T-helper 22 cell (primary cell): ENCODE measurements around the gene LGALS4.
"Not testable (repeated sequence)": the region's sequence is repeated elsewhere in the genome, so short reads cannot be mapped to it uniquely, and the experiment has no call there.

ENCODE experiments used
- DNase-seq: peaks from one replicate; pipeline ENCODE4 v3.0.0-alpha.2; 2020; ENCODE audit warnings: low read depth

The LGALS4 gene

DNA sequence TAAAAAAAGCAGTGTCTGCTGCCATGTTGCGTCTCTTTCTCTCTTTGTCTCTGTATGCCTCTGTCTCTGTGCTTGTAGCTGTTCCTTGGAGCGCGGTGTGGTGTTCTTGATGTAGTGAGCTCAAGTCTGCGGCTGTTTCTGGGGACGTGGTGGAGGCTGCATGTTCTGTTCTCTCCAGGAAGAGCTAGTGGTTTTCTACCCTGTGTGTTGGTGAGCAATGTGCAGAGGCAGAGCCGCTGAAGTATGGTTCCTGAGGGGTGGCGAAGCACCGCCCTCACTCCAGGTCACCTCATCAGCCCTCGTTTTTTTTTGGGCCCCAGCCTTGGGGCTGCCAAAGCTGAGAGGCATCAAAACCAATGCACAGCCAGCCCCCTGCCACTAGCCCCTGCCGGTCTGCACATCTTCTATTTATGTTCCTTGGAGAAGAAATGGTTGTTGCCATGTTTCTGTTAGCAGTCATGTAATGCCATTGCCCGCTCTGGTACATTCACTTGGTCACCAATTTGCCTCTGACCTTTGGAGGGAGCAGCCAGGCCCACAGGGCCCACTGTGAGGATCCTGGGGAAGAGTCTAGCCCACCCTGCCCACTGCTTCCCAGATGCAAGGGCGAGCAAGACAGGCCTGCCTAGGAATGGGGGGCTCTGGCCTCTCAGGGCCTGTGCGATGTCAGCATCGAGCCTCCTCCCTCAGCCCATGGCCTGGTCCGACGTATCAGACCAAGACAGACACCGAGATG, 29.9 kb upstream of the LGALS4 start:
- DNase-seq, result peak; percentile 59

DNA sequence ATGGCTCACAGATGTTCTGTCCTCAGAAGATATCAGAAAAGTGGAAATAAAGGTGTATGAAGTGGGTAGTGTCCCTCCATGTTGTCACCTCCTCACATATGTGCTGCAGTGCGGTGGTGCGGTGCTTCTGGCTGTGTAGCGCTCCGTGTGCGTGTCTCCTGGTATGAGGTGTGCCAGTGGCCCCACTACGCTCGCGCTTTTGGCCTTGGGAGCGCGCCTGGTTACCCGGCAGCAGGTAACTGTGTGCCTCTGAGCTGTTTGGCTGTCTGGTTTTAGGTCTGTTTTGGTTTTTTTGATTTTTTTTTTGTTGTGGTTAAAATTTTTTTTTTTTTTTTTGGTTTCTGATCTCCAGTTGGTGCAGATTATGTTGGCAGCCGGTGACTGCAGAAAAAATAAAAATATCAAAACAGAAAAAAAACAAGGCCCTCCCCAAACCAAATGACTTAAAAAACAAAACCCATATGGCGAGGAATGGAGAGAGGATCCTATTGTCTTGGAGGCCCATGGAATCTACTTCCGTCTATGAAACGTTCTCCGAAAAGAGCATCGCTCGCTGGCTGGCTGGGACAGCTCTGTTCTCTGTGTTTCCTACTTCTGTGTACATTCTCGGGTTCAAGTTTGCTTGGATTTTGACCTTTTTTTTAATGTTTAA, 29.2 kb upstream of the LGALS4 start:
- DNase-seq, result peak; percentile 68

DNA sequence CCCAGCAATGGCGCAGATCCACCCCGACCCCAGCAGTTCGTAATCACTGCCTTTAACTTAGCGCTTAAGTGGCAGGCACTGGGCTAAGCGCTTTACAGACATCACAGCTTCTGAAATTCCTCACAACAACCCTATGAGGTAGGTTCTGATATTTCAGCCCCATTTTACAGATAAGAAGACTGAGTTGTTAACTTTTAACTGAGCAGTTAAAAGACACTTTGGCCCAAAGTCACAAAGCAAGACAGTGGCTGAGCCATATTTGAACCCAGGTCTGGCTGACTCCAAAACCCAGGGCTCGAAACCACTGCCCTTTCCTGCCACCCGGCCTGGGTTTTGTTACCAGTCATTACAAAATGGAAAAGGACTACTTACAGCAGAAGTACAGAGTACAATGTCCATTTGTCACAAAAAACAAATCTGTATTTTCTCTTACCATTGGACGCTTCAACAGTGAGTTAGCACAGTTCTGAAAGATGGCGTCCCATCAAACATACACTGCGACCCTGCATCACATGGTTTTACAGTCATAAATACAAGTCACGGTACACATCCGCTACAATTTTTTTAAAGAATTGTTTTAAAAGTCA, 28.5 kb upstream of the LGALS4 start:
- no peak for DNase-seq

DNA sequence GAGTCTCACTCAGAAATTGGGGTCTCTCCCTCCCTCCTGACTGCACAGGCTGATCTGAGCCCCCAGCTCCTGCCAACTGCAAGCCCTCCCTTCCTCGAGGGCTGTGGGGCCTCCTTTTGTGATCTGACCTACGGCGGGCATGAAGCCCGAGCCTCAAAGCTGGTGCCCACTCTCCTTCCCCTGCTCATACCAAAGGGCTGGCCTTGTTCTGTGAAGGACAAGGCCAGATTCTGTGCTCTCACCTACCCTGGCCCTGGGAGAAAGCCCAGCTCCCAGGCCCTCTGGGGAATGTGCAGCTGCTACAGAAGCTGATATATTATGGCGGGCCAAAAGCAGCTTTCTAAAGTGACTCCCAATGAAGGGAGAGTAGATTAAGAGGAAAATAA, 27.8 kb upstream of the LGALS4 start:
- no peak for DNase-seq

DNA sequence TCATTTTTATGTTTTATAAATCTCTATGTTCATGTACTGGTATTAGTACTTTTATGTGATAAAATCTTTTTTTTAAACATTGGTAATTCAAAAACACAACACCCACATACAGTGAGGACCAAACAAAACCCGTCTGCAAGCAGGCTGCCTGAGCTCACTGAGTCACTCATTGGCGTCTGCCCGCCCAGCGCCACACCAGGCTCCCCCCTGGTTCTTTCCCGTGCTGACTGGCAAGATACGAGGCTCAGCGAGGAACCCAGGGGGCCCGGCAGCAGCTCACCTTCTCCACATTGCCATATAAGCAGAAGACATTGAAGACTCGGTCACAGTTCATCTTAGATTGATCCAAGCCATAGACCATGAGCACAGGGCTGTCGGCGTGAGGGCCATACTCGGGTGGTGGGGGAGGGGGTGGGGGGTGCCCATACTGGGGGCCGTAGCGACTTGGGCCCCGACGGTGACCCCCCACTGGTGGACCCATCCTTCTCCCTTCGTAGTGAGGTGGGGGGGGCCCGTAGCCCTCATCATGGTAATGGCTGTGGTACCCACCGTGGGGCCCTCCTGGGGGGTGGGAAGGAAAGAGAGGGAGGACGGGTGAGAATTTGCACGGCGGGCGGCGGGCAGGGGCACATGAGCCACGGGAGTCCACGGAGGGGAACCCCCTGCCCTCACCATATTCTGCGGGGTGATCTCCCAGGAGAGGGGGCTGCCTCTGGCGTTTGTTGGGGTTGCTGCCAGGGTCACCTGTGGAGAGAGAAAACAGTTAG, 27.3 kb upstream of the LGALS4 start:
- no peak for DNase-seq

DNA sequence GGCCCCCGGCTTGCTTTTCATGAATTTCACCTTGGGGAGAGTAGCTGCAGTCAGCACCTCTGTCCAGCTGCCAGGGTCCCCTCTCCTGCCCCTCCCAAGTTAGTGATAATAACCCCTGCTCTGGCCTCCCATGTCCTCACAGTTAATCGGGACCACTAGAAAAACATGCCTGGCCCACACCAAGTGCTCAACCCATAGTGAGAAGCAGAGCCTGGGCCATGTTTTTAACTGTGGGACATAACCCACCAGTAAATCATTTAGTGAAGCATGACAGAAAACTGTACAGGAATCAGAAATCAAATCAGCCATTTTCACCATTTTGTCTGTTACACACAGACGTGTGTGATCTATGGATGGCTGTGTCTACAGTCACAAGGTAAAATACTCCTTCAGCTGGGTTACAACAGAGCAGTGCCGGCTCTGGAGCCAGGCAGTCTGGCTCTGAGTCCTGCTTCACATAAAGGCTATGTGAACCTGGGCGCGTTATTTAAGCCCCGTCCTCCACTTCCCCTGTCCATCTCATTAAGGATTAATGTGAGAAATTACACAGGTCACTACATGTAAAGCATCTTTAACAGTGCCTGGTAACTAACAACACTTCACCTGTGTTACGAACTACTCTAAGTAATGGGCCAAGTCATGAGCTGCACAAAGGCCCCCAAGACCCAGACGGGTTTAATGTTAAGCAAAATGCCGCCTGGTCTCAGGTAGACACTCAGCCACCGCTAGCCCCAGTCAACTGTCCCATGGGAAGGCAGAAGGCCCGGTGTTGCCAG, 26.4 kb upstream of the LGALS4 start:
- DNase-seq, result no peak

DNA sequence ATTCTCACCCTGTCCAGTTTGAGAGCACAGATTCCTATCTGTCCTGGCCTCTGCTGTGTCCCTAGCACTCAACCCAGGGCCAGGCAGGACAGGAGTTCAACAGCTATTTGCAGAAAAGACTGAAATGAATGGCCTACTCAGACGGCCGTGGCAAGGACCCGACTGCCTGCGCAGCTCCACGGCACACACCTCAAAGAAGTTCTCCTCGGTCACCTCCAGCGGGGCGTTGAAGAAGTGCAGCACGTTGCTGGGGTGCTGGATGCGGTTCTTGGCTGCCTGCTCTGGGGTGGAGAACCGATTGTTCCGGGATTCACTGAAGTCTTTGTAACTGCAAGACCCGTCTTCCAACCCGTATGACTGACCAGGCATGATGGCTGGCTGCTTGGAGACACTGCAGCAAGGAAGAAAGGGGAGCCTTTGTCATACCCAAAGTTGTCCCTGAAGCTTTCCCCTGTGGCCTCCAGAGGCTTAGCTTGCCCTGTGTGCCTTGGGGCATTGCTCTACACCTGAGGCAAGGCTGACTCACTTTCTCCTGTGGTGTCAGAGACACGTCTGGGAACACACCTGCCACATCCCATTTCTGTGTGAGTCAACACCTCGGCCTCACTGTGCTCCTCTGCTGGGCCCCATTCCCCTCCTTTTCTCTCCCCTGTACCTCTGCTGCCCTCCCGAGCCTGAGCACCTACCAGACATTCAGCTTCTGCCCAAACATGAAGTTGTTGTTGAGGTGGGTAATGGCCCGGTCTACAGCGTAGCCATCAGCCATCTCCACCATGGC, 25.7 kb upstream of the LGALS4 start:
- DNase-seq, result no peak

DNA sequence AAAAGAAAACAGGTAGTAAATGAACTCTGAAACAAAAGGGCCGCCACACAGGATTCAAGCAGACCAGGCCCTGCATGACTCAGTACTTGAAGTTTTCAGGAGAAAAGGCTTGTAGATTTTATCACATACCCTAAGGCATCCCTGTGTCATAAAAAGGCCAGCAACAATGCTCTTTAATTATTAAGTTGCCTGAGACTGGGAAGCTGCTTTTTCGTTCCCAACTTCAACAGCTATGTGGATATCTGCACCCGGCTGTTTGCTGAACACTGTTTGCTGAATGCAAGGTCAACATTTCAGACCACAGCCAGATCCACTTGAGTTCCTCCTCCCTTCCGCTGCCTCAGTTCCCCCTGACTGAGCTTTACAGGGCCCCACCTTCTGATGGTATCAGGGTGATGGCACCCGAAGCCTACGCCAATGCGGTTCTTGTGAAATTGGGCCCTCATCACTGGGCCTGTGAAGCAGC, 24.9 kb upstream of the LGALS4 start:
- DNase-seq, result no peak

DNA sequence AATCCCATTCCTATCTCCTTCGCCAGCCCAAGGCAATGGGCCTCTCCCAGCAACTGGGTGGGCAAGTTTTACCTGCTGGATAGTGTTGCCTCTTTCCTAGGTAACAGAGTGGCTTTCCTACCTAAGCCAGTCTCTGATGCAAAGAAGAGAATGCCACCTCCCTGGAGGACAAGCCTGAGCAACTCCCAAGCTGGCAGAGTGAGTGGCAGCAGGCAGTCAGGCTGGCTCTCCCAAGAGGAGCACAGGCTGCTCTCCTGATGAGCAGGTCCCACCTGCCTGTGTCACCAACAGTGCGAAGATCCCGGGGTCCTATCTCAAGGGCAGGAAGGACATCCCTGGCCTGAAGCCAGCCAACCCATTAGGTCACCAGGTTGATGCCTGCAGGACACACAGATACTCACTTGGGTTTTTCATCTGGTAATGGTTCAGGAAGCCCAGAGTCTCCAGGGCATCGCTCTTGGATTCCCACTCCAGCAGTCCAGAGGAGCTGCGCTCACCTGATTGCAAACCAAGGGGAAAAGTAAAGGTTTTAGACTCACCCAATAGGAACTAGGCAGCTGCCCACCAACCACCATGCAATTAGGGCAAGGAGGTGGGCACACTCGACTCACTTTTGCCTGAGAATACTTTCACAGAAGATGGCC, 24.4 kb upstream of the LGALS4 start:
- no peak for DNase-seq

DNA sequence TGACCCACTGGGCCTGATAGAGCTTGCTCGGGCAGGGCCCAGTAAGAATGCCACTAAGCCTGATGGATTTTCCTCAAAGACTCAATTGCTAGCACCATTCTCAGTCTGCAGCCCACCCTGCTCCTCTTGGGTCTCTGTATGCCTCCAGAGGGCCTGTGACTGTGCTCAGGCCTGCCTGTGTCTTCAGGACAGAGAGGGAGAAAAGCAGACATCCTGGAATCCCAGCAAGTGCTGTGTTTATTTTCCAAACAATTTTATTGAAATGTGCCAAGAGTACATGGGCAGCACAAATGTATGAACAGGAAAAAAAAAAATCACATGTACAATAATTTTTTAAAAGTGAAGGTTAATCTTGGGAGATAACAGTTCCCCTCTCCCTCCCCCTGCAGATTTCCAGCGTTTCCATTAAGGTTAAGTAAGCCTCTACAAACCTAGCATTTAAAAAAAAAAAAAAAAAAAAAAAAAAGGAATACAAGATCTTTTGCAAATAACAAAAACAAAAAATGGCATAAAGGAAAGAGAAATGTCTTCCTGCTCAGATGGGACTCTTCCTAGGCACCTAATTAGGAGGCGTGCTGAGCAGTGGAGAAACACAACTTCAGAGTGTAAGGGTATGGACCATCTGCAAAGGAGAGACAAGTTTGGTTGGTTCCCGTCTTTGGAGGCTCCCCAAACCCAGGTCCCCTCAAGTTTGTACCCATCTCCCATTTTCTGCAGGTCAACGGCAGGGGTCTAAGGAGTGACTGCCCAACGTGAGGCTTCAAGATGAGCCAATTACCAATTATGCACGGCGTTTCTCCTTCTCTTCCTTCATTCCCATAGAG, 23.6 kb upstream of the LGALS4 start:
- DNase-seq, result no peak

DNA sequence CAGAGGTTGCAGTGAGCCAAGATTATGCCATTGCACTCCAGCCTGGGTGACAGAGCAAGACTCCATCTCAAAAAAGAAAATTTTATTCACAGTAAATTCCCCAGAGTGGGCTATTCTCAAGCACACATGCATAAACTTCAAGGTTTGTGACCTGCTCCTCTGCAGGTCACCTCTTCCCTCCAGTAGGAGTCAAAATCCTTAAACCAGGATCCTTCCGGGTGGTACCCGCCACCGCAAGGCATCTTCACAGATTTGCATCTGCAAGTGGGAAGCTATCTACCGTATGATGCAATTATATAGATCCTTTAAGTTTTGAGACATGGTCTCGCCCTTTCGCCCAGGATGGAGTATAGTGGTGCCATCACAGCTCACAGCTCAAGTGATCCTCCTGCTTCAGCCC, 21.8 kb upstream of the LGALS4 start:
- no peak for DNase-seq

DNA sequence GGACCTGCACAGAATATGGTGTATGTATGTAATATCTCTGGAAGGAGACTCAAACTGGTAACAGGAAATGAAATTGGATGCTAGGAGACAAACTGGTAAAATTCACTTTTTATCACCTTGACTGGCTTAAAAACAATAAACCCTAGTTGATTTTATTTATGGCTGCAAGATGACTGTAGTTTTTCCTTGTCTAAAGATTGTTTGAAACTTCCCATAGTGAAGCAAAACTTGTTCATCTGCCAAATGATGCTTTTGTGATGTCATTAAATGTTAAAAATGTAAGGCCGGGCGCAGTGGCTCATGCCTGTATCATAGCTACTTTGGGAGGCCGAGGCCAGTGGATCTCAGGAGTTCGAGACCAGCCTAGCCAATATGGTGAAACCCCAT, 21.4 kb upstream of the LGALS4 start:
- no peak for DNase-seq

DNA sequence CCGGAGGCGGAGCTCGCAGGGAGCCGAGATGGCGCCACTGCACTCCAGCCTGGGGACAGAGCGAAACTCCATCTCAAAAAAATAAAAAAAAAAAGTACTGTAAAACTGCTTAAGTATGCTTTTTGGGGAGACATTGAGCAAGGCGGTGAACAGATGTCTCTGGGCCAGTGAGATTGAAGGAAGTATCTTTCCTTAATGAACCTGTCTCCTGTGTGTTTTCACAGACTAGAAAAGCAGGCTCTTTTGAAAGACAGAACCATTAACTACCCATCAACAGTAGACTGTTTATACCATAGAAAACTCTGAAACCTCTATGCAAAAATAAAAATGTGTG, 20.3 kb upstream of the LGALS4 start:
- DNase-seq, result no peak

DNA sequence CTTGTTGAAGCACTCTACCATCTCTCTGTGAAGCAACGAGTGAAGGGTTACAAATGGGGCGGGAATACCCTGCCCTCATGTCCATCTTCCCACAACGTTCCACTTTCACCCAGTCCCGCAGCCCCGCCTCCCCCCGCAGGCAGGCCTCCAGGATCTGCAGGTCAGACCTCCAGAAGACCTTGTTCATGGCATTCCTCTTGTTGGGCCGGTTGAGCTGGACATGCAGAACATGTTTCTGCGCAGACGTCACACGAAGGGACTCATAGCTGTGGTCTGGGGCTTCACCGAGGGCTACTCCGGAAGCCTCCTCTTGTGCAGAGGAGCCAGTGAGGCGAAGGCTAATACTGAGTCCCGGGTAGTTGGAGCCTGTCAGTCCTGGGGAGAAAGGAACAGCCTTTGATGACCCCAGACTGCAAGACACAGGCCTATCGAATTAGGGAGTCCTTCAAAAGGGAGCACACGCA, 18.4 kb upstream of the LGALS4 start:
- DNase-seq, result no peak

DNA sequence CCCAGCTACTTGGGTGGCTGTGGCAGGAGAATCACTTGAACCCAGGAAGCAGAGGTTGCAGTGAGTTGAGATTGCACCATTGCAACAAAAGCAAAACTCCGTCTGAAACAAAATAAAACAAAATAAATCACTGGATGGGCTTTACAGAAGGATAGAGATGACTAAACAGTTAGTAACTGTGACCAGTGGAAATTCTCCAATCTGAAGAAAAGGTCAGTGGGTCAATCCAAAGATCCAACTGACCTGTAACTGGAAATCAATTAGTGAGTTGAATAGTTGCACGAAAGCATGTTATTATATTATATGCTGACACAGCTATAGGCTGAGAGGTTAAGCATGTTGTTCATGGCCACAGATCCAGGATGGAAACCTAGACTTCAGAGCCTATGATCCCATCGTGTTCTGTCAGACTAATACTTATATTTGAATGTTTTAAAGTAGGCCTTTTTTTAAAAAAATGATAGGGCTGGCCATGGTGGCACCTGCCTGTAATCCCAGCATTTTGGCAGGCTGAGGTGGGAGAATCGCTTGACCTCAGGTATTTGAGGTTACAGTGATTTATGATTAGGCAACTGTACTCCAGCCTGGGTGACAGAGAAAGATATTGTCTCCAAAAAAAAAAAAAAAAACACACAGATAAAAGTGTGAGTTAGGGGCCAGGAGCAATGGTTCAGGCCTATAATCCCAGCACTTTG, 17.4 kb upstream of the LGALS4 start:
- DNase-seq, result no peak

DNA sequence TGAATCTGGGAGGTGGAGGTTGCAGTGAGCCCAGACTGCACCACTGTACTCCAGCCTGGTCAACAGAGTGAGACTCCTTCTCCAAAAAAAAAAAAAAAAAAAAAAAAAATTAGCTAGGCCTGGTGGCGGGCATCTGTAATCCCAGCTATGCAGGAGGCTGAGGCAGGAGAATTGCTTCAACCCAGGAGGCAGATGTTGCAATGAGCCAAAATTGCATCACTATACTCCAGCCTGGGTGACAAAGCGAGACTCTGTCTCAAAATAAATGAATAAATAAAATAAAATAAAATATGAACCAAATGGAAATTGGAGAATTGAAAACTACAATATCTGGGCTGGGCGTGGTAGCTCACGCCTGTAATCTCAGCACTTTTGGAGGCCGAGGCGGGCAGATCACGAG, 16.5 kb upstream of the LGALS4 start:
- DNase-seq, result not testable (repeated sequence)

DNA sequence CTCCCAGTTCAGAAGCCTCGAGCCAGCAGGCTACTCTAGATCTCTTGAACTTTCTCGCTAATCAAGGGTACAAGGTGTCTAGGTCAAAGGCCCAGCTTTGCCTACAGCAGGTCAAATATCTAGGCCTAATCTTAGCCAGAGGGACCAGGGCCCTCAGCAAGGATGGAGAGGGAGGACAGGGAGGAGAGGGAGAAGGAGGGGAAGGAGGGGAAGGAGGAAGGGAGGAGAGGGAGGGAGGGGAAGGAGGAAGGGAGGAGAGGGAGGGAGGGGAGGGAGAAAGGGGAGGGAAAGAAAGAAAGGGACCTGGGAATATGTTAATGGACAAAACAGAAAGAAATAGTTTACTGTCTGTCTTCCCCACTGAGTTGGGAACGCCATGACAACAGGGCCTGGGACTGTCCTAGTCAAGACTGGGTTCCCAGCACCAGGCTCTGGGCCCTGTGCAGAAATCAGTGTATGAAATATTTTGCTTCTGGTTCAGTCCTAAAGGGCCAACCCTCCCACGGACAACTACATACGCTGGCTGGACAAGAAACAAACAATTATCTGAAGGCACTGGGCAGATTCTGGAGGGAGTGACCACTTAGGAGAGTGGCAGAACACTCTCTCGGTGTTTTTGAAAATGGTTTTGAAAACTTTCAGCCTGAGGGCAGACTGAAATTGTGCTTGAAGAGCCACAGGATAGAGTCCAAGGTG, 14.3 kb upstream of the LGALS4 start:
- no peak for DNase-seq

DNA sequence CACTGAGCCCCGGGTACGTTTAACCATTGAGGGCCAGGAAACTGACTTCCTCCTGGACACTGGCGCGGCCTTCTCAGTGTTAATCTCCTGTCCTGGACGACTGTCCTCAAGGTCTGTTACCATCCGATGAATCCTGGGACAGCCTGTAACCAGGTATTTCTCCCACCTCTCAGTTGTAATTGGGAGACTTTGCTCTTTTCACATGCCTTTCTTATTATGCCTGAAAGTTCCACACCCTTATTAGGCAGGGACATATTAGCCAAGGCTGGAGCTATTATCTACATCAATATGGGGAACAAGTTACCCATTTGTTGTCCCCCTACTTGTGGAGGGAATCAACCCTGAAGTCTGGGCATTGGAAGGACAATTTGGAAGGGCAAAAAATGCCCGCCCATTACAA, 13.2 kb upstream of the LGALS4 start:
- DNase-seq, result not testable (repeated sequence)
